Activated CD8-positive, alpha-beta T cell treated with anti-CD3 and anti-CD28 coated beads for 36 hours (primary cell): ENCODE data around the gene CACNA1C. TPM values are rescaled to one million over a fixed set of nuclear protein-coding genes. Genes with fewer than 3 reads are reported as not detected.
"Not testable (repeated sequence)": the region's sequence is repeated elsewhere in the genome, so short reads cannot be mapped to it uniquely, and the experiment has no call there.

Experiments
- ATAC-seq: fragments of 200-7000 bp; cut with Tn5 transposase; one replicate; pipeline ENCODE4 v1.10.0; 2021; ENCODE audit warnings: mild to moderate bottlenecking, moderate library complexity
- CTCF ChIA-PET: fragments of 350-600 bp; sonication (Branson Sonifier 250); formaldehyde crosslinking; loops from one replicate; lab custom pipeline; 2021; ENCODE audit warnings: antibody characterized with exemption; lab: Charles Lee
- POLR2A ChIA-PET: fragments of 350-600 bp; sonication (Branson Sonifier 250); formaldehyde crosslinking; loops from one replicate; lab custom pipeline; 2021; ENCODE audit warnings: antibody characterized with exemption; lab: Charles Lee
- DNase-seq: peaks from one replicate; pipeline ENCODE4 v3.0.0-alpha.2; 2020
- H3K27ac Mint-ChIP-seq: one replicate; pipeline ENCODE4 v1.8.0; 2021; ENCODE audit warnings: mild to moderate bottlenecking, mixed read lengths
- H3K27me3 Mint-ChIP-seq: one replicate; pipeline ENCODE4 v1.8.0; 2021; ENCODE audit warnings: mixed read lengths
- H3K36me3 Mint-ChIP-seq: one replicate; pipeline ENCODE4 v1.8.0; 2021; ENCODE audit warnings: low read depth, mixed read lengths
- H3K4me1 Mint-ChIP-seq: one replicate; pipeline ENCODE4 v1.8.0; 2021; ENCODE audit warnings: low read depth, mixed read lengths
- H3K4me3 Mint-ChIP-seq: one replicate; pipeline ENCODE4 v1.8.0; 2021; ENCODE audit warnings: mild to moderate bottlenecking, moderate library complexity, mixed read lengths
- H3K9me3 Mint-ChIP-seq: one replicate; pipeline ENCODE4 v1.8.0; 2021; ENCODE audit warnings: mixed read lengths
- intact Hi-C: fragments of 100-400 bp; cut with micrococcal nuclease; formaldehyde crosslinking; loops from one replicate; pipeline ENCODE4 v1.10.0; 2022
- total RNA-seq, 2 experiments: library from RNA; stranded (reverse); gene quantifications; one replicate each; pipeline ENCODE4 v1.2.3, GENCODE V29; 2021
- TF ChIP-seq, protein P1 (sequence below): fragments of 200-600 bp; IDR thresholded peaks from one replicate; pipeline ENCODE4 v1.8.0; 2022; ENCODE audit warnings: antibody characterized with exemption, mild to moderate bottlenecking

Gene CACNA1C
- total RNA-seq, 2 experiments from 2014 or later, result 0.02 to 0.05 TPM

- DNase-seq (no peak), ATAC-seq (no peak)
- intact Hi-C loops, result no loop called here
- TF ChIP-seq, protein P1, sequence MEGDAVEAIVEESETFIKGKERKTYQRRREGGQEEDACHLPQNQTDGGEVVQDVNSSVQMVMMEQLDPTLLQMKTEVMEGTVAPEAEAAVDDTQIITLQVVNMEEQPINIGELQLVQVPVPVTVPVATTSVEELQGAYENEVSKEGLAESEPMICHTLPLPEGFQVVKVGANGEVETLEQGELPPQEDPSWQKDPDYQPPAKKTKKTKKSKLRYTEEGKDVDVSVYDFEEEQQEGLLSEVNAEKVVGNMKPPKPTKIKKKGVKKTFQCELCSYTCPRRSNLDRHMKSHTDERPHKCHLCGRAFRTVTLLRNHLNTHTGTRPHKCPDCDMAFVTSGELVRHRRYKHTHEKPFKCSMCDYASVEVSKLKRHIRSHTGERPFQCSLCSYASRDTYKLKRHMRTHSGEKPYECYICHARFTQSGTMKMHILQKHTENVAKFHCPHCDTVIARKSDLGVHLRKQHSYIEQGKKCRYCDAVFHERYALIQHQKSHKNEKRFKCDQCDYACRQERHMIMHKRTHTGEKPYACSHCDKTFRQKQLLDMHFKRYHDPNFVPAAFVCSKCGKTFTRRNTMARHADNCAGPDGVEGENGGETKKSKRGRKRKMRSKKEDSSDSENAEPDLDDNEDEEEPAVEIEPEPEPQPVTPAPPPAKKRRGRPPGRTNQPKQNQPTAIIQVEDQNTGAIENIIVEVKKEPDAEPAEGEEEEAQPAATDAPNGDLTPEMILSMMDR, result no peak
- Mint-ChIP-seq H3K27me3 (peaks cover 2% of the 10 kb centered on the region), H3K9me3 (peaks cover 2% of the 10 kb centered on the region), H3K4me3 (no peak overlapping the region), H3K27ac (no peak overlapping the region), H3K36me3 (no peaks in the 10 kb centered on the region), H3K4me1 (no peaks in the 10 kb centered on the region)
- POLR2A ChIA-PET, result no interaction called here
- CTCF ChIA-PET, result no interaction called here
Observed at GRCh38 chr12:2251526-2252209, 198.9 kb downstream of the CACNA1C start.

GRCh38 chr12:2255311-2255710 is 202.5 kb downstream of the CACNA1C start:
- DNase-seq (no peak), ATAC-seq (no peak)
- CTCF ChIA-PET, result no interaction called here
- H3K4me3 Mint-ChIP-seq, result no peak overlapping the region
- H3K9me3 Mint-ChIP-seq, result peaks cover 2% of the 10 kb centered on the region
- peaks cover 2% of the 10 kb centered on the region for H3K27me3 Mint-ChIP-seq
- POLR2A ChIA-PET, result no interaction called here
- H3K36me3 Mint-ChIP-seq, result no peaks in the 10 kb centered on the region
- TF ChIP-seq, protein P1, result no peak
- H3K27ac Mint-ChIP-seq, result no peak overlapping the region
- intact Hi-C loops, result no loop called here
- H3K4me1 Mint-ChIP-seq, result peaks cover 12% of the 10 kb centered on the region

GRCh38 chr12:2255731-2256130 is 202.9 kb downstream of the CACNA1C start:
- DNase-seq, H3K9me3 Mint-ChIP-seq, H3K36me3 Mint-ChIP-seq, ATAC-seq, H3K27me3 Mint-ChIP-seq, H3K4me3 Mint-ChIP-seq, H3K27ac Mint-ChIP-seq, POLR2A ChIA-PET, CTCF ChIA-PET, intact Hi-C loops: not testable (repeated sequence)
- peaks cover 12% of the 10 kb centered on the region for H3K4me1 Mint-ChIP-seq

DNA sequence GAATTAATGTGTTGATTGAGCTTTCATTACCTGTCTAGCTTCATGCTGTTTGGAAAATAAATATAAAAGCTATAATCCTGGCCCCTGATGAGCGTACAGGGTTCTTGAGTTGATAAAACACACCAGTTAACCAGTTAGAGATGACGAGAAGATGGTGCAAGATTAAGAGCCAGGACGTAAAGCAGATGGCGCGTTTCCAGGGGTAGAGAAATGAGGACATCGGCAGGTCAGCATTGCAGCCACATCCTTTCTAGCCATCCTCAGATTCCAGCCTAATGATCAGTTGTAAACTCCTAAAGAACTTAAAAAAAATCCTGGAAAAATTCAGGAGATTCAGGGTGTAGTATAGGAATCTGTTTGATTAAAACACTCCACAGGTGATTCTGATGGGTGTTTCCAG is 203.7 kb downstream of the CACNA1C start:
- Mint-ChIP-seq H3K27me3 (no peaks in the 10 kb centered on the region), H3K36me3 (no peaks in the 10 kb centered on the region), H3K4me1 (peaks cover 12% of the 10 kb centered on the region), H3K4me3 (no peak overlapping the region), H3K27ac (no peak overlapping the region), H3K9me3 (peaks cover 2% of the 10 kb centered on the region)
- TF ChIP-seq, protein P1, result no peak
- ChIA-PET POLR2A (no interaction called here), CTCF (no interaction called here)
- no peak for DNase-seq
- intact Hi-C loops, result no loop called here
- ATAC-seq, result no peak

DNA sequence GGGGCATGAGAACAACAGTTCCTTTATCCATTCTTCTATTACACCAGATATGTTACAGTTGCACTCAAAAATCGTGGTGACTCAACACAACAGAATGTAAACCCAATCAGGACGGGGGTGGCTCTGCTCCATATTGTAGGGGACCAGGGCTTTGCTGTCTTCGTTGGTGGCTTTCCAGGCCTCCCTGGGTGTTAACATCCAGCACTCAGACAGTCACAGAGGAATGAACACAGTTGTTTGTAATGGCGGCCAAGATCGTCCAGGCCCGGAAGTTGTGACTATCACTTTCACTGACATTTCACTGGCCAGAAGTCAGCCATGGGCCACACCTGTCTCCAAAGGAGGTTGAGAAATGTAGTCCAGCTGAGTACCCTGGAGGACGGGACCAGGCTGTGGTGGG is 204.1 kb downstream of the CACNA1C start:
- ATAC-seq (no peak), DNase-seq (no peak)
- H3K36me3 Mint-ChIP-seq, result no peaks in the 10 kb centered on the region
- H3K4me3 Mint-ChIP-seq, result no peak overlapping the region
- ChIA-PET CTCF (no interaction called here), POLR2A (no interaction called here)
- H3K4me1 Mint-ChIP-seq, result peaks cover 12% of the 10 kb centered on the region
- TF ChIP-seq, protein P1, result no peak
- intact Hi-C loops, result no loop called here
- no peaks in the 10 kb centered on the region for H3K27me3 Mint-ChIP-seq
- peaks cover 2% of the 10 kb centered on the region for H3K9me3 Mint-ChIP-seq
- H3K27ac Mint-ChIP-seq, result no peak overlapping the region
